ENCODE measurements around the gene SLC13A1.
"Not testable (repeated sequence)": the region's sequence is repeated elsewhere in the genome, so short reads cannot be mapped to it uniquely, and the experiment has no call there.

Gene SLC13A1

GRCh38 chr7:123126171-123126570, 73.6 kb downstream of the SLC13A1 start:
- DNase-seq (ENCODE audit: low spot score), result no peak

GRCh38 chr7:123125231-123125630, 74.5 kb downstream of the SLC13A1 start:
- DNase-seq (ENCODE audit: low spot score), result no peak

GRCh38 chr7:123122916-123123315, 76.9 kb downstream of the SLC13A1 start:
- DNase-seq (ENCODE audit: low spot score), result no peak

- no peak for DNase-seq (ENCODE audit: low spot score)
These were observed 79.5 kb downstream of the SLC13A1 start for GRCh38 chr7:123120286-123120685.

GRCh38 chr7:123115331-123115730, 84.4 kb downstream of the SLC13A1 start:
- DNase-seq (ENCODE audit: low spot score), result no peak

GRCh38 chr7:123114288-123114687, 85.5 kb downstream of the SLC13A1 start:
- DNase-seq (ENCODE audit: low spot score), result no peak

GRCh38 chr7:123112833-123113232, 86.9 kb downstream of the SLC13A1 start:
- DNase-seq (ENCODE audit: low spot score), result no peak

GRCh38 chr7:123099712-123100111, 100.1 kb downstream of the SLC13A1 start:
- no peak for DNase-seq (ENCODE audit: low spot score)

GRCh38 chr7:123096976-123097375, 102.8 kb downstream of the SLC13A1 start:
- no peak for DNase-seq (ENCODE audit: low spot score)

- DNase-seq (ENCODE audit: low spot score), result no peak
These were observed 103.3 kb downstream of the SLC13A1 start for GRCh38 chr7:123096434-123096833.

- no peak for DNase-seq (ENCODE audit: low spot score)
These were observed 109.3 kb downstream of the SLC13A1 start for GRCh38 chr7:123090456-123090855.

- not testable (repeated sequence) for DNase-seq (ENCODE audit: low spot score)
These were observed 112.9 kb downstream of the SLC13A1 start for GRCh38 chr7:123086910-123087309.

- DNase-seq (ENCODE audit: low spot score), result not testable (repeated sequence)
These were observed 114.9 kb downstream of the SLC13A1 start for GRCh38 chr7:123084861-123085260.

GRCh38 chr7:123079021-123079420, 120.7 kb downstream of the SLC13A1 start:
- DNase-seq (ENCODE audit: low spot score), result no peak

GRCh38 chr7:123075838-123076467, 123.8 kb downstream of the SLC13A1 start:
- no peak for DNase-seq (ENCODE audit: low spot score)

- no peak for DNase-seq (ENCODE audit: low spot score)
These were observed 129.0 kb downstream of the SLC13A1 start for GRCh38 chr7:123070702-123071286.

- DNase-seq (ENCODE audit: low spot score), result no peak
These were observed 132.0 kb downstream of the SLC13A1 start for GRCh38 chr7:123067814-123068213.
